Measurements from ENCODE around the gene PINK1.
A peak's percentile ranks its signal among the peaks of the same experiment; 100 is the strongest.

Gene PINK1

DNA sequence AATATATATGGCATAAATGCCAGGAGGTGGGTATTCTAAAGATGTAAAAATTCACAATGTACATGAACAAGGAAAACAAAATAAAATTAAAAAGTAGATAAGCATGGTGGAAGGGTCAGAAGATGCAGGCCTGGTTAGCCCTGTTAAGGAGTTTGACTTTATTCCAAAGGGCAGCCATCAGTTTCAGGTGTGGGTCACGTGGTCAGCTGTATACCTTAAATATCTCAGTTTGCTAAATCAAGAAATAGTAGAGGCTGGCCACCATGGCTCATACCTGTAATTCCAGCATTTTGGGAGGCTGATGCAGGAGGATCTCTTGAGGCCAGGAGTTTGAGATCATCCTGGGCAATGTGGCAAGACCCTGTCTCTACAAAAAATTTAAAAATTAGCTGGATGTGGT, 8.5 kb upstream of the PINK1 start:
- no peak overlapping the region for H3K27ac ChIP-seq
- TF ChIP-seq, protein P1, sequence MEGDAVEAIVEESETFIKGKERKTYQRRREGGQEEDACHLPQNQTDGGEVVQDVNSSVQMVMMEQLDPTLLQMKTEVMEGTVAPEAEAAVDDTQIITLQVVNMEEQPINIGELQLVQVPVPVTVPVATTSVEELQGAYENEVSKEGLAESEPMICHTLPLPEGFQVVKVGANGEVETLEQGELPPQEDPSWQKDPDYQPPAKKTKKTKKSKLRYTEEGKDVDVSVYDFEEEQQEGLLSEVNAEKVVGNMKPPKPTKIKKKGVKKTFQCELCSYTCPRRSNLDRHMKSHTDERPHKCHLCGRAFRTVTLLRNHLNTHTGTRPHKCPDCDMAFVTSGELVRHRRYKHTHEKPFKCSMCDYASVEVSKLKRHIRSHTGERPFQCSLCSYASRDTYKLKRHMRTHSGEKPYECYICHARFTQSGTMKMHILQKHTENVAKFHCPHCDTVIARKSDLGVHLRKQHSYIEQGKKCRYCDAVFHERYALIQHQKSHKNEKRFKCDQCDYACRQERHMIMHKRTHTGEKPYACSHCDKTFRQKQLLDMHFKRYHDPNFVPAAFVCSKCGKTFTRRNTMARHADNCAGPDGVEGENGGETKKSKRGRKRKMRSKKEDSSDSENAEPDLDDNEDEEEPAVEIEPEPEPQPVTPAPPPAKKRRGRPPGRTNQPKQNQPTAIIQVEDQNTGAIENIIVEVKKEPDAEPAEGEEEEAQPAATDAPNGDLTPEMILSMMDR (conservative IDR thresholded peaks at IDR 0.05): no peak

DNA sequence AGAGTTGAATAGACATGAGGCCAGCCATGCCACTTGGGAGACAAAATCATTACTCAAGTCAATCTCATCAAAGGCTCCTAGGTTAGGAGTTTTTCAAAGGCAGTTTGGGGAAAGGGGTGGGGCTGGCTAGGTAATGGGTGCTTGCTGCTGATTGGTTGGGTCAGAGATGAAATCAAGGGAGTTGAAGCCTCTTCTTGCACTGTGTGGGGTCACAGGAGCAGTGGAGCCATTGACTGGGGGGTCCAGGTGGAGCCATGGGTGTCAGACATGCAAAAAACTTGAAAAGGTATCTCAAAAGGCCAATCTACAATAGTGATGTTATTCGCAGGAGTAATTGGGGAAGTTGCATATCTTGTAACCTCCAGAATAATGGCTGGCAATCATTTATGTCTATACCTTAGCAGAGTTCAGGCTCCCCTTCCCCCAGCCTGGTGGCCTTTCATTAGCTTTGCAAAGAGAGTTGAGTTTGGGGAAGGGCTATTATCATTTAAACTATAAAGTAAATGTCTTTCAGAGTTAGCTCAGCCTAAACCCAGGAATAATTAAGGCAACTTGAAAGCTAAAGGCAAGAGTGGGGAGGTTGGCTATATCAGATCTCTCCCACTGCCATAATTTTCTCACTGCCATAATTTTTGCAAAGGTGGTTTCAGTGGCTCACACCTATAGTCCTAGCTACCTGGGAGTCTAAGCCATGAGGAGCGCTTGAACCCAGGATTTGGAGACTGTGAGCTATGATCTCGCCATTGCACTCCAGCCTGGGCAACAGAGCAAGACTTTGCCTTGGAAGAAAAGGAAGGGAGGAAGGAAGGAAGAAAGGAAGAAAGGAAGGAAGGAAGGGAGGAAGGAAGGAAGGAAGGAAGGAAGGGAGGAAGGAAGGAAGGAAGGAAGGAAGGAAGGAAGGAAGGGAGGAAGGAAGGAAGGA, 7.8 kb upstream of the PINK1 start:
- TF ChIP-seq, protein P1 (conservative IDR thresholded peaks at IDR 0.05): no peak
- H3K27ac ChIP-seq: no peak overlapping the region

DNA sequence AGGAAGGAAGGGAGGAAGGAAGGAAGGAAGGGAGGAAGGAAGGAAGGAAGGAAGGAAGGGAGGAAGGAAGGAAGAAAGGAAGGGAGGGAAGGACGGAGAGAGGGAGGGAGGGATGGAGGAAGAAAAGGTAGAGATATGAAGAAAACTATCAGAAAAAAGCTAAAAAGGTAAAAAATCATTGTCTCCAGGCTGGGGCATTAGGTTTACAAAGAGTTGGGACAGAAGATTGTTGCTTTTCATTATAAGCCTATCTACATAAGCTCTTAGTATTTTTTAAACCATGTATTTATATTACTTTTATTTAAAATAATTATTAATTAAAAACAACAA, 7.2 kb upstream of the PINK1 start:
- H3K27ac ChIP-seq: no peak overlapping the region
- TF ChIP-seq, protein P1 (conservative IDR thresholded peaks at IDR 0.05): no peak

DNA sequence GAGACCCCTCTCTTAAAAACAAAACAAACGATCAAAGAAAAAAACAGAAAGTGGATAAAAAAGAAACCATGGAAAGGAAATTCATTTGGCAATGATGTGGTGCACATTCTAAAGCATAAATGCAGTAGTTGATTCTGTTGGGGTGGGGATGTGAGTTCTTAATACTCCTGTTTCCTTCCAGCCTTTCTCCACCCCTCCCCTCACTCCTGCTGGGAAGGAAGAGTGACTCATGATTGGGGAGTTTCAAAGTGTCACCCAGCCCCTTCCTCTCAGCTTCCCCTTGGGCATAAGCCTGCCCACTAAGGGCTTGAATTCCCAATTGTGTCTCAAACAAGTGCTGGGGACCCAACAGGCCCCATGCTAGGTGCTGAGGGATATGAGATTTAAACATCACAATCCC, 6.7 kb upstream of the PINK1 start:
- H3K27ac ChIP-seq: no peak overlapping the region
- TF ChIP-seq, protein P1 (conservative IDR thresholded peaks at IDR 0.05): no peak

DNA sequence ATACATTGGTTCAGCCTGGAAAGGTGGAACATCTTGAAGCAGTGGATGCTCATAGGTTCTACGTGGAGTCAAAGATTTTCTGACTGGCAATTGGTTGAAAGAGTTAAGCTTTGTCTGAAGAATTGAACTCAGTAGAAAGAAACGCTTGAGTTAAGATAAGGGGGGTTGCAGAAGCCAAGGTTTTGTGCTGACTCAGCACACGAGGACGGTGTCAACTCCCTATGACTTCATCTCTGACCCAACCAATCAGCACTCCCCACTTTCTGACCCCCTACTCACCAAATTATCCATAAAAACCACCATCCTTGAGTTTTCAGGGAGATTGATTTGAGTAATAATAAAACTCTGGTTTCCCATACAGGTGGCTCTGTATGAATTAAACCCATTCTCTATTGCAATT, 2.5 kb upstream of the PINK1 start:
- TF ChIP-seq, protein P1 (conservative IDR thresholded peaks at IDR 0.05): no peak

DNA sequence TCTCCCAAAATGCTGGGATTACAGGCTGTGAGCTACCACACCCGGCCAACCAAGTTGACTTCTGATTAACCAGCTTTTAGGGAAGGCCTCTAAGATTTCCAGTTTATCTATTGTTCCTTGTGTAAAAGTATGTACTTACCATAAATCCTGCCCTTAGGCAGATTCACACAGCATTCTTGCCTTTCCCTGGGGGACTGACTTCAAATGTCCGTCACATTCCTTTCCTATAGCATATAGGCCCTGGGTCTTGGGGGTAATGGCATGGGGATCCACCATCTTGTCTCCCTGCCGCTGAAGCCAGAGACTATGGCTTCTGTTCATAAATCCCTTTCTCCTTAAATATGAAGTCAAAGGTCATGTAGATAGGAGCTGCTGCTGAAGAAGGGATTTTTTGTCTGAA, 872 bp upstream of the PINK1 start:
- TF ChIP-seq, protein P1 (conservative IDR thresholded peaks at IDR 0.05): no peak
- no peak overlapping the region for H3K27ac ChIP-seq

More for the DNA sequence above, 2.5 kb upstream of the PINK1 start:
- no peak overlapping the region for H3K27ac ChIP-seq

DNA sequence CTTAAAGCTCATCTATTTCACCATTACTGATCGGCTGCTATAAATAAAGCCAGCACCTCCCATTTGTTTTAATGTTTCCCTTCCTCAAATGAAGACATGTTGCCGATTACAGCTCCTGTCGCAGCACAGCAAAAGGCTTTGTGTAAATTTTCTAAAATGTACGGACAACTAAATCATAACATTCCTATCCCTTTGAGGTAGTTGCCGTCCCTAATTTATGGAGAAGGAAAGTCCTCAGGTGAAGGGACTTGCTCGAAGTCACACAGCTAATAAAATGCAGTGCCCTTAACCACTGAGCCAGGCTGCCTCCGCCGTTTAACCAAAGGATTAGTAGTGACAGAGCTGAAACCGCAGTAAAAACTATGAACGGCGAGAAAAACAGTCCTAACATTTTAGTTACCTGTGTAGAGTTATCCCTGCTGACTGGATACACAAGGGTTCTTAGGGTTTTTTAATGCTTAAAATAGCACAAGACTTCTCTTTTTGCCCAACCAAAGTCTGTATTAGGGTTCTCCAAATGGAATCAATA, 871 bp downstream of the PINK1 start:
- TF ChIP-seq, protein P1 (conservative IDR thresholded peaks at IDR 0.05): no peak
- peak overlapping the region; percentile 87 for H3K27ac ChIP-seq
